HG03457 (cell line): ENCODE measurements around the gene KLHDC7A.

Experiments
- ATAC-seq: cut with Tn5 transposase; IDR thresholded peaks from one replicate; pipeline ENCODE4 v1.9.1; 2021; ENCODE audit warnings: moderate number of reproducible peaks; ENCODE audit not compliant: unreplicated experiment

The KLHDC7A gene

DNA sequence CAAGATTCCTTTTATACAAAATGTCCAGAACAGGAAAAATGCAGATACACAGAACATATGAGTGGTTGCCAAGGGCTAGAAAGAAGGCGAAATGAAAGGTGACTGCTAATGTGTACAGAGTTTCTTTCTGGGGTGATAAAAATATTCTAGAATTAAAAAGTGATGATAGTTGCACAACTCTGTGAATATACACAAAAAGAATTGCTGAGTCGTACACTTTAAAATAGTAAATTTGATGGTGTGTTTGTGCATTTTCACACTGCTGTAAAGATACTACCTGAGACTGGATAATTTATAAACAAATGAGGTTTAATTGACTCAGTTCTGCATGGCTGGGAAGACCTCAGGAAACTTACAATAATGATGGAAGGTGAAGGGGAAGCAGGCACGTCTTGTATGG is 23.9 kb downstream of the KLHDC7A start:
- no peak for ATAC-seq

- no peak for ATAC-seq
These were observed 24.9 kb downstream of the KLHDC7A start for GRCh38 chr1:18505666-18506065.

- ATAC-seq: no peak
These were observed 27.4 kb downstream of the KLHDC7A start for GRCh38 chr1:18508084-18508483.

DNA sequence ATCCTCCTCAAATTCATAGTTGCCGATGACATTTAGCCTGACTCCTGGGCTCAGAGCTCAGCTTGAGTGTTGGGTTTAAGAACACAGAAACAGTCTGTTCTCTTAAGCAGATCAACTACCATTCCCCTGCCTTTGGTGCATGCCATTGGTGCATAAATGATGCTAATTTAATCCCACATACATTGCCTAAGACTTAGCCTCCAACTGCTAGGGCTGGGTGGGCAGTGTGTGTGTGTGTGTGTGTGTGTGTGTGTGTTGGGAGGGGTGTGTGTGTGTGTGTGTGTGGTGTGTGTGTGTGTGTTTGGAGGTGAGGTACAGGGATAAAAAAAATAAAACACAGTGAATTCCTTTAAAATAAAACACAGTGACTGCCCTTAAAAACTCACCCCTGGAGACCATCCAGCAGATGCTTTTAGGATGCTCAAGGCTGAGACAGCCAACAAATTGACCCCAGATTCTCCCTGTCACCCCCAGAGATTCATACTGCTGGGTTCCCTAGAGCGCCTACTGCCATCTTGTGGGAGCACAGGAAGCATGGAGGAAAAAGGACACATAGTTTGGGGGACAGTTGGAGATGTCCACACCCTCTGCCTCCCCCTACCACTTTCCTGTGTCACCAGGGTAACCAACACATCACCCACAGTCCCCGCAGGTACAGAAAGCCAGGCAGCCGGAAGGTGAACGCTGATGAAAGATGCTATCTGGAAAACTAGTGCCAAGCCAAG is 30.6 kb downstream of the KLHDC7A start:
- ATAC-seq: no peak

GRCh38 chr1:18511874-18512150 is 31.1 kb downstream of the KLHDC7A start:
- no peak for ATAC-seq

DNA sequence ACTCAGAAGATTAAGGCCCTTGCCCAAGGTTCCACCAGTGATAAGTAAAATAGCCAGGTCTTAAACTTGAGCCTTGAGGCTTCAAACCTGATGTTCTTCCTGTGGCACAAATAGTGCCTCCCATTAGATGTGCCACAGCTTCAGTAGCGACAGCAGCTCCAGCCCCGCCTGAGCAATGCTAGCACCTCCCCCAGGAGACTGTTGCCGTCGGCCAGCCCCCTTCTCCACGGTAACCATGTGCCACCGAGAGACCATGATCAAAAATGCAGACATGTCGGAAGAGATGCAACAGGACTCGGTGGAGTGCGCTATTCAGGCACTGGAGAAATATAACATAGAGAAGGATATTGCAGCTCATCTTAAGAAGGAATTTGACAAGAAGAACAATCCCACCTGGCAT is 32.2 kb downstream of the KLHDC7A start:
- no peak for ATAC-seq

DNA sequence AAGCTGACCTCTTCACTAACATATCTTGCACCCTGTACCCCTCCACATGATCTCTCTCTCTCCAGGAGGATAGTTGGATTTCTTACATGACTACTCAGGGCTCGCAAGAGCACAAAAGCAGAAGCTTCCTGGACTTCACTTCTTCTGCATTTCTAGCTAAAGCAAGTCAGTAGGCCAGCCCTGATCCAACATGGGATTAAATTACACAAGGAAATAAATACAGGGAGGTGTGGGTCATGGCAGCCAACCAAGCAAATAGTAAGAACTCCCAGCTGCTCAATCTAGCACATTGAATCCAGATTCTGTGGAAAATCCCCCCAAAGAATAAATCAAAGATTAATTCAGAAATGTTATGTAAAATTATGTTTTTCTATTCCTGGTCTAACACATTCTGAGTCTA is 33.3 kb downstream of the KLHDC7A start:
- ATAC-seq: no peak

GRCh38 chr1:18515120-18515667 is 34.5 kb downstream of the KLHDC7A start:
- ATAC-seq: no peak

DNA sequence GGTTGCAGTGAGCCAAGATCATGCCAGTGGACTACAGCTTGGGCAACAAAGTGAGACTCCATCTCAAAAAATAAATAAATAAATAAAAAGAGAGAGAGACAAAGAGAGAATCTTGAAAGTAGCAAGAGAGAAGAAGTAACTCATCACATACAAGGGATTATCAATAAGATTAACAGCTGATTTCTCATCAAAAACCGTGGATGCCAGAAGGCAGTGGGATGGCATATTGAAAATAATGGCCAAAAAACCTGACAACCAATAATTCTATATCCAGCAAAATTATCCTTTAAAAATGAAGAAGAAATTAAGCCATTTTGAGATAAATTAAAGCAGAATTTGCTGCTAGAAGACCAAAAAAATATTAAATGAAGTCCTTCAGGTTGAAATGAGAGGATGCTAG is 35.7 kb downstream of the KLHDC7A start:
- no peak for ATAC-seq

- no peak for ATAC-seq
These were observed 45.9 kb downstream of the KLHDC7A start for GRCh38 chr1:18526436-18527275.

DNA sequence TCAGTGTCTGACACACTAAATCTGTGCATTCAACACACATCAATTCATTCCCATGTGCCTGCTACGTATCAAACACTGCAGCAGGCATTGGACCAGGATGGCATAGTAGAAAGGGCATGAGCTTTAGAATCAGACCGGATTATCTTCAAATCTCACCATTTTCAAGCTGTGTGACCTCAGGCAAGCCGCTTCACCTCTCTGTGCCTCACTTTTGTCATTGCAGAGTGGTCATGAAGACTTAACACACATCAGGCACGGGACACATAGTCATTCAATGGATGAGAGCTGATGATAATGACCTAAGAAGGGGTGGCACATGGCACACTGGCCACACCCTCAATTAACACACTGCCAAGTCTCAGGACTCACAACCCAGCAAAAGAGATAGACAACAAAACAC is 46.8 kb downstream of the KLHDC7A start:
- ATAC-seq: no peak

- no peak for ATAC-seq
These were observed 47.2 kb downstream of the KLHDC7A start for GRCh38 chr1:18527921-18528320.

DNA sequence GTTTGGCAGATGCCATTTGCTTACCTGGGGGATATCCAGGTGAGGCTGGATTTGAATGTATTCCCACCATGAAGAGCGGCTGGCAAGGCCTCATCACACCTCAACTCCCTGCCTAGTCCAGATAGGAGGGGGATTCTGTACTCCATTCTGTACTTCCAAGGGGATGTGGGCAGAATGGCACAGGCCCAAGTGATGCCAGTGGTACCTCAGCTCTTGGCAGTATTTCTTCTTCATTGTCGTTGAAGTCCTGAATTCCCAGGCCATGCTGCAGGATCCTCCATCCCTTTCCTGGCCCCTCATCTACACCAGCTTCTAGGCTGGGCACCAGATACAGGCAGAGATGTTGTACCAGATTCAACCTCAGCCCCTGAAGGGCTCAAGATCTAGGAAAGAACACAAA is 47.9 kb downstream of the KLHDC7A start:
- no peak for ATAC-seq

DNA sequence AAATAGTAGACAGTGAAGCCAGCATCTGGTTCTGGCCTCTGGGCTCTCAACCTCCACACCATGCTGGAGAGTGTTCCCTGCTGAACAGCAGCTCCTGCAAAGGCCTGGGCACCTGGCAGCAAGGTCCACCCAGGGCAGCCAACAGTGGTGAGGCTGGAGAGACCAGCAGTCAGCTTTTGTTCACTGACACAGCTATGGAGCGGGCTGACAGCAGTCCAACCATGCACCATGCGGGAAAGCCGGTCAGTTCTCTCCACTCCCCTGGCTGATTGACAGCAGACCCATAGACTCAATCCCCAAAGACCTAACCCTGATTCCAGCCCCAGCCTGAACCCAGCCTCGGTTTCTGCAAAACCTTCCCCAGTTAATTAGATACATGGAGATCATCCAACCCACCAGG is 49.0 kb downstream of the KLHDC7A start:
- no peak for ATAC-seq

GRCh38 chr1:18530587-18531502 is 50.1 kb downstream of the KLHDC7A start:
- ATAC-seq: no peak

- ATAC-seq: no peak
These were observed 50.7 kb downstream of the KLHDC7A start for GRCh38 chr1:18531503-18531845.

DNA sequence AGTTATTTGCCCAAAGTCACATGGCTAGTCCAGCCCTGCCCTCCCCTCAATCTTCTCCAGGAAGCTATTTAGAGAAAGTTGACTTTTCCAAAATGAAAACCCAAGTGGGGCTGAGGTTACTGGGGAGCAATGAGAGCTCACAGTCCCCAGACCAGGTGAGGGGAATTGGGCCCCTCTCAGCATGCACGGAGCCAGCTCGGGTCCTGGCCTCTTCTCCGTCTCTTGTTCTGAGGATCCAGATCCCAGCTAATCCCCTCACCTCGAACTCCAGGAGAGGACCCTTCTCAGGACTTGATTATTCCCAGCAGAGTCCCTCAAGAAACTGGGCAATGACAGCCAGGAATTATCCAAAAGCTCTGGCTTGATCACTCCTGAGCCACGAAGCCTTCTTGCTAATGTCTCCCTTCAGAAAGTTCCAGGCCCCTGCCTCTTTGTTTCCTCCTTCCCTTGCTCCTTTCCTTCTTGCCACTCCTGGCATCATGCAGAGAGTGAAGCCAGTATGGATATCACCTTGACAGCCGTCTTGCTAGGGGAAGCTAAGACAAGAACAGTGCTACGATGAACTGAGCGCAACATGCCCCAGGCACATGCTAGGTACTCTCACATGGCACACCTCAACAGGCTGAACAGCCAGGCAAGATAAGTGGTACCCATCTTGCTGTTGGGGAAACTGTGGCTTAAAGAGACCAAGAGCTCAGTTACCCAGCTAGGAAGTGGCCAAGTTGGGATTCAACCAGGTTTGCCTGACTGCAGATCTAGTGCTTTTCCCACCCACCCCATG is 51.9 kb downstream of the KLHDC7A start:
- ATAC-seq: no peak

GRCh38 chr1:18533259-18533658 is 52.5 kb downstream of the KLHDC7A start:
- no peak for ATAC-seq

GRCh38 chr1:18534810-18535205 is 54.1 kb downstream of the KLHDC7A start:
- no peak for ATAC-seq
